Mammary epithelial cell (primary cell): ENCODE data around the gene LOXL1.

Experiments used
- CTCF ChIP-seq, 2 donors: IDR thresholded peaks in 1 of 2; conservative IDR thresholded peaks in 1 of 2; 2 replicates each; pipeline ENCODE4 v1.5.1; 2011 to 2012; ENCODE audit warnings: inconsistent platforms in 2 of 2, low read length in 2 of 2, mild to moderate bottlenecking in 2 of 2, control low read depth in 1 of 2, low read depth in 1 of 2; ENCODE audit not compliant: insufficient read depth in 1 of 2; ENCODE audit errors: extremely low read depth in 1 of 2
- EZH2 ChIP-seq: IDR thresholded peaks from 2 replicates; pipeline ENCODE4 v1.6.1; 2012; ENCODE audit warnings: low read length, inconsistent platforms, borderline replicate concordance

- TF ChIP-seq CTCF (conservative IDR thresholded peaks at IDR 0.05 in 1 of 2, IDR thresholded peaks at IDR 0.05 in 1 of 2; ENCODE audit: extremely low read depth in 1 of 2, insufficient read depth in 1 of 2, low read depth in 1 of 2, low read length in 2 of 2) (no peak), EZH2 (no peak)
Measured at GRCh38 chr15:73952913-73953750, 26.9 kb downstream of the LOXL1 start.
